ENCODE results near the gene STK31.
A peak's percentile ranks its signal among the peaks of the same experiment; 100 is the strongest.
"Not testable (repeated sequence)": the region's sequence is repeated elsewhere in the genome, so short reads cannot be mapped to it uniquely, and the experiment has no call there.

Gene STK31, protein sequence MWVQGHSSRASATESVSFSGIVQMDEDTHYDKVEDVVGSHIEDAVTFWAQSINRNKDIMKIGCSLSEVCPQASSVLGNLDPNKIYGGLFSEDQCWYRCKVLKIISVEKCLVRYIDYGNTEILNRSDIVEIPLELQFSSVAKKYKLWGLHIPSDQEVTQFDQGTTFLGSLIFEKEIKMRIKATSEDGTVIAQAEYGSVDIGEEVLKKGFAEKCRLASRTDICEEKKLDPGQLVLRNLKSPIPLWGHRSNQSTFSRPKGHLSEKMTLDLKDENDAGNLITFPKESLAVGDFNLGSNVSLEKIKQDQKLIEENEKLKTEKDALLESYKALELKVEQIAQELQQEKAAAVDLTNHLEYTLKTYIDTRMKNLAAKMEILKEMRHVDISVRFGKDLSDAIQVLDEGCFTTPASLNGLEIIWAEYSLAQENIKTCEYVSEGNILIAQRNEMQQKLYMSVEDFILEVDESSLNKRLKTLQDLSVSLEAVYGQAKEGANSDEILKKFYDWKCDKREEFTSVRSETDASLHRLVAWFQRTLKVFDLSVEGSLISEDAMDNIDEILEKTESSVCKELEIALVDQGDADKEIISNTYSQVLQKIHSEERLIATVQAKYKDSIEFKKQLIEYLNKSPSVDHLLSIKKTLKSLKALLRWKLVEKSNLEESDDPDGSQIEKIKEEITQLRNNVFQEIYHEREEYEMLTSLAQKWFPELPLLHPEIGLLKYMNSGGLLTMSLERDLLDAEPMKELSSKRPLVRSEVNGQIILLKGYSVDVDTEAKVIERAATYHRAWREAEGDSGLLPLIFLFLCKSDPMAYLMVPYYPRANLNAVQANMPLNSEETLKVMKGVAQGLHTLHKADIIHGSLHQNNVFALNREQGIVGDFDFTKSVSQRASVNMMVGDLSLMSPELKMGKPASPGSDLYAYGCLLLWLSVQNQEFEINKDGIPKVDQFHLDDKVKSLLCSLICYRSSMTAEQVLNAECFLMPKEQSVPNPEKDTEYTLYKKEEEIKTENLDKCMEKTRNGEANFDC

GRCh38 chr7:23710000-23710399, at the start of gene STK31:
Gene STK31, plus strand, starts transcription at chr7:23710219. Its CDS starts 67 bp downstream, at chr7:23710286.
- DNase-seq, result no peak

DNA sequence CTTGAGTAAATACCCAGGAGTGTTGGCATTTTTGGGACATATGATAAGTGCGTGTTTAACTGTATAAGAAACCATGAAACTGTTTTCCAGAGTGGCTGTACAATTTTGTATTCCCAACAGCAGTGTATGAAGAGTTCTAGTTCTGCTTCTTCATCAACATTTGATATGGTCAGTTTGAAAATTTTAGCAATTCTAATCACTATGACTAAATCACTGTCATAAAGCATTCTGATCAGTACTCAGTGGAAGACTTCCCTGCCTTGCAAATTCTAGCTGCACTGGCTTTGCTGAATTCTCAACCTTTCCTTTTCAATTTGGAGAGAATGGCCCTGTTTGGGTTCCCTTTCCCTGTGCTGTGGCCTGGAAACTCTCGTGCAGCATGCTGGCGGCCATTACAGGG, 48.6 kb upstream of the STK31 start:
- DNase-seq, result no peak

DNA sequence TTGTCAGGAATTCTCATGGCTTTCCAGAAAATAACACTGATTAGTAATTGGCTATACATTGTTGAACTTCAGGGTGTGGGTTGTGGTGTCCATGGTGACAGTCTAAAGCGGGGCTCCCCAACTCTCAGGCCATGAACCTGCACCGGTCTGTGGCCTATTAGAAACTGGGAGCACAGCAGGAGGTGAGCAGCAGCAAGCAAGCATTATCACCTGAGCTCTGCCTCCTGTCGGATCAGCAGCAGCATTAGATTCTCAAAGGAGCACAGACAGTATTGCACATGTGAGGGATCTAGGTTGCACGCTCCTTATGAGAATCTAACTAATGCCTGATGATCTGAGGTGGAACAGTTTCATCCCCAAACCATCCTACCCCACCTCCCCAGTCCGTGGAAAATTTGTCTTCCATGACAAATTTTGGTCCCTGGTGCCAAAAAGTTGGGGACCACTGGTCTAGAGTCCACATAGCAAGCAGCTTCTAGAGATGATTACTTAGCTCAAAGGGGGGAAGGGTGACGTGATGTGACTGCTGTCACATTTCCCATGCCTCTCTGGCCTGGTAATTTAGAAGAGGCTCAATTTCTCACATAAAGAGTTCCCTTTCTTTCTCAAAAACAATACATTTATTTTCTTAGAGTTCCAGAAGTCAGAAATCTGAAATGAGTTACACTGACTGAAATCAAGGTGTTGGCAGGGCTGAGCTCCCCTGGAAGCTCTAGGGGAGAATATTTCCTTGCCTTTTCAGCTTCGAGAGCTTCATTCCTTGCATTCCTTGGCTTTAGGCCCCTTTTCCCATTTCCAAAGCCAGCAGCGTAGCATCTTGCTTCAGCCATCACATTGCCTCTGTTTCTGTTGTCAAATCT, 47.7 kb upstream of the STK31 start:
- no peak for DNase-seq

GRCh38 chr7:23662984-23663313, 47.1 kb upstream of the STK31 start:
- DNase-seq, result no peak

DNA sequence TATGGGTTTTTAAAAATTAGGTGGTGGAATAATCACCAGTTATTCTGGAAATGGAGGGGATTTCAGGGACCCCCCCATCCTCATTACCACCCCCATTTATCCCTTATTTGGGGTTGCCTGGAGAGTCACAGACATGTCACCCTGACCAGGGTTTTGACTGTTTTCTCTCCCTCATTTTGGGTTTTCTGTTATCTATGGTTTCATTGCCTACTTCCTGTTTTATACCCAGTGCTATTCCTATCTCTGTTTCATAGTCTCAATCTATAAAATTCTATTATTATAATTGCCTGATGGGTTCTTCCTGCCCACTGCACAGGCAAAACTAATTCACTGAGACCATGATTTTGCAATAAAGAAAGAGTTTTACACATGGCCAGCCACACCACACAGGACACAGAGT, 45.9 kb upstream of the STK31 start:
- no peak for DNase-seq

GRCh38 chr7:23672033-23672432, 38.0 kb upstream of the STK31 start:
- no peak for DNase-seq

DNA sequence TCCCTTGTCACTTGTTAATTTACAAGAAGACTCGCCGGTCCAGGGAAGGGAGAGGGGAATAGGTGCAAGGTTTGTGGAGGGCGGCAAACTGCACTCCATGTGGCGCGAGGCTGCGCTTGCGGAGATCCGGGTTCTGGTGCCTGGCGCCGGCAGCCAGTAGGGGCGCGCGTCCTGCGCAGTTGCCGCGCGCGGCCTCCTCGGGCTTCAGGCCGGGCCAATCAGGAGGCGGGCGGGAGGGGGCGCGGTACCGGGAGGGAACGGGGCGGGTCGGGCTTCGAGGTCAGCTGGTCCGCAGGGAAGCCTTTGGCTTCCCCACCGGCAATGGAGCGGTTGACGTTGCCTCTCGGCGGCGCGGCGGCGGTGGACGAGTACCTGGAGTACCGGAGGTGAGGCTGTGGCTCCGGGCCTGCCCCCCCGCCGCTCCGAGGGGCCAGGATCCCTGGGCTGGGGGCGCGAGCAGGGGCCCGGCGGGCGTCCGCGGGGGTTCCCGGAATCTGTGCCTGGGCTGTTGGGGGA, 30.1 kb upstream of the STK31 start, which contains the start of gene FAM221A:
Gene FAM221A (plus strand): TSS at position 302 of the 516 bp plus-strand sequence. CDS start 20 bp downstream, at position 322.
- peak; percentile 12 for DNase-seq

DNA sequence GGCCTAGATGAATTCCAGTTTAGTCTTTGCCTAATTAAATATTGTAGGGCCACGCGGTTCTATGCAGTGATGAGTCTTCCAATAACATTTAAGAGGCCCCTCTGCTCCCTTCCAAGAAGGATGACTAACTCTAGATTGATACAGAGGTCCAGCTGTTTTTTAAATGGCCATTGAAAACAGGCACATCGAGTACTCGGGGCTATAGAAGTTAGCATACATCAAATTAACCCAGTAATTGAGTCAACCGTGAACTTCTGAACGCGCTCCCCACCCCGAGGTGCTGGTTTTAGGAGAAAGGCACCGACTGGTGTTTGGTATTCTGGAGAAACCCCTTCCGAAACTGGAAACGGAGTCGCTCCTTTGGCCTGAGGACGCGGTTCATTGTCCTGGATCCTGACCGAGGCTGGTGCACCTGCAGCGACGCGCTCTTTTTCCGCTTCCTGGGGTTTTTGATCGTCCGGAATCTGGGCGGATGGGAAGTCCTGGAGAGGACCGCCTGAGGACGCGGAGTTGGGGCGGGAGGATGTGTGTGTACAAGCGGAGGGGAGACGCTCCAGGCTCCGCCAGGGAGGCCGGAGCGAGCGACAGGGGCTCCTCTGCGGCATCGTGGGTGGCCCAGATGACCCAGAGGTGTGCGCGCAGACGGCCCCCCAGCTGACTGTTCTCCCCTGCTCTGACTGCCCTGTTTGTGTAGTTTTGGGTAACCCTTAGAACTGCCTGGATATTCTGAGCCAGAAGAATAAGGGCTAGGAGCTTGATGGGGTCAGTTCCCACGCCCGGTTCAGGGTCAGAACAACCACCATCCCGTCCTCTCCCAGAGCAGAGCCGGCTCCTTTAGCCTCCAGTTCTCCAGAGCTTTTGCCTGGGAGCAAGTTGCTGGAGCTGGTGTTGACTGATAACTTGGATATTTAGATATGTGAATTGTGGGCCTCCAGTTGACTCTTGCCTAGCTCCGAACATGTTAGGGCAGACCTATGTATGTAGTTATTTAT, 29.3 kb upstream of the STK31 start:
- DNase-seq, result no peak

DNA sequence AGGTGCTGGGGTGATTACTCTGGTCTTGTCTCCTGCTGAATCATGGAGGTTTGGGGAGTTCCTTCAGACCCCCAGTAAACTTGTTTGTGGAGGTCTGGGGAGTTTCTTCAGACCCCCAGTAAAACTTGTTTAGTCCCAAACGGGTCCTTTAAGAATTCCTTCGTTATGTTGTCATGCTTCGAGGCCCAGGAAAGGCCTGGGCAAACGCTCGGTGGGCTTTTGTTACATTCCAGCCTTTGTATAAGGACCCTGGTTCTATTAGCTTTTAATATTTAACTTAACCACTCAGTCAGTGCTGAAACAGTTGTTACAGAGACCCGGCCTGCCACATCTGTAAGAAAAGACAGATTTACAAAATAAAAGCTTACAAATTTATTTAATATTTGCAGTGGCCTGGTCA, 26.0 kb upstream of the STK31 start:
- DNase-seq, result not testable (repeated sequence)

DNA sequence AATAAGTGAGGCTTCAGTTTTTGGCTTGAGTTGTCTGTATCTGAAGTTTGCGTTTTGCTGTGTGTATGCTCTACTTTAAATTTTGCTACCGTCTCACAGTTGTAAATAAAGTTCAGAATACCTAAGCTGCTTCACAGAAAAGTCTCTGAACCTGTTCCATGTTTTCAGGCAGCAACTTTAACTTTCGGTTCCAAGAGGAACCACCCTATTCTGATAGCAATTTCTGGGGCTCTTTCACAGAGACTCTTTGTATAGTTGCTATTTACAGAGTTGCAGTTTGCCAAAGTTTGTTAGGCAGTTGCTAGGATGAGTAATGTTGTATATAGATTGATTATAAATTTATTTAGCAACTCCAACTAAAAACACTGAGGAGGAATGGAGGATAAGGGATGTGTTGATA, 24.3 kb upstream of the STK31 start:
- no peak for DNase-seq

DNA sequence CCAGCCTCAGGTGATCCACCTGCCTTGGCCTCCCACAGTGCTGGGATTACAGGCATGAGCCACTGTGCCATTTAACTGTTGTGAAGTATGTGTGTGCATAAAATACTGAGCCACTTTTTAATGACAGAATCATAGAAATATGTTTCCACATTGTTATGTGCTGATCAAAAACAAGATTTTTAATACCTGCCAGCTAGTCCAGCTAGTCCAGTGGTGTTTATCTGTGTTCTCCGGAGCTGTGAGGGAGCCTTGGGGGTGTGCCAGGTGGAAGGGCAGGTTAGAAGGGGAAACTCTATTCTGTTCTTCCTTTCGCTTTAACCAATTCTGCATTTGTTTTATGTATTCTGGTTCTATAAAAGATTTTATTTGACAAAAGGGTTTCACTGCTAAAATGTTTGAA, 23.0 kb upstream of the STK31 start:
- DNase-seq, result no peak

DNA sequence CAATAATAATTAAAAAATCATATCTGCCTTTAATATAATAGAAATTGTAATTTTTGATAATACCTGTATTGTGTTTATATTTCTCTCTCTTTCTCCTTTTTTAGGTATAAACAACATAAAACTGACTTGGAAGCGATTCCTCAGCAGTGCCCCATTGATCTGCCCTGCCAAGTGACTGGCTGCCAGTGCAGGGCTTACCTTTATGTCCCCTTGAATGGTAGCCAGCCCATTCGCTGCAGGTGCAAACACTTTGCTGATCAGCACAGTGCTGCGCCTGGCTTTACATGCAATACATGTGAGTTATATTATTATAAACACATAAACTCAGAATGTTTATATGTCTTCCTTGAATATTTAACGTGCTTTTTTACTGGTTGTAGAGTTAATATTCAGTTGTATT, 20.9 kb upstream of the STK31 start:
- no peak for DNase-seq

DNA sequence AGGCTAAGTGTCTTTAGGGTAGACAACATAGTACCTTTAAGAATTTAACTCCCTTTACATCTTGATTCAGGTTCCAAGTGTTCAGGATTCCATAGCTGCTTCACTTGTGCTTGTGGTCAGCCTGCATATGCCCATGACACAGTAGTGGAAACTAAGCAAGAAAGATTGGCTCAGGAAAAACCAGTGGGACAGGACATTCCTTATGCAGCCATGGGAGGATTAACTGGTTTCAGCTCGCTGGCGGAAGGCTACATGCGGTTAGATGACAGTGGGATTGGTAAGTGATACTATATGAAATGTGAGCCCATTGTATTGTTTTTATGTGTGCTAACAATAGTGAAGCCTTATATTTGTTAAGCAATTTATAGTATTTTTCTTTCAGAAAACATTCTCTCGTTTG, 18.7 kb upstream of the STK31 start:
- no peak for DNase-seq

GRCh38 chr7:23693224-23693623, 16.8 kb upstream of the STK31 start:
- DNase-seq, result no peak

GRCh38 chr7:23696916-23697441, 13.0 kb upstream of the STK31 start:
- DNase-seq, result no peak

GRCh38 chr7:23698822-23699221, 11.2 kb upstream of the STK31 start:
- no peak for DNase-seq

- no peak for DNase-seq
Measured at GRCh38 chr7:23700046-23700445, 10.0 kb upstream of the STK31 start.

GRCh38 chr7:23709081-23709750, 803 bp upstream of the STK31 start:
- no peak for DNase-seq

DNA sequence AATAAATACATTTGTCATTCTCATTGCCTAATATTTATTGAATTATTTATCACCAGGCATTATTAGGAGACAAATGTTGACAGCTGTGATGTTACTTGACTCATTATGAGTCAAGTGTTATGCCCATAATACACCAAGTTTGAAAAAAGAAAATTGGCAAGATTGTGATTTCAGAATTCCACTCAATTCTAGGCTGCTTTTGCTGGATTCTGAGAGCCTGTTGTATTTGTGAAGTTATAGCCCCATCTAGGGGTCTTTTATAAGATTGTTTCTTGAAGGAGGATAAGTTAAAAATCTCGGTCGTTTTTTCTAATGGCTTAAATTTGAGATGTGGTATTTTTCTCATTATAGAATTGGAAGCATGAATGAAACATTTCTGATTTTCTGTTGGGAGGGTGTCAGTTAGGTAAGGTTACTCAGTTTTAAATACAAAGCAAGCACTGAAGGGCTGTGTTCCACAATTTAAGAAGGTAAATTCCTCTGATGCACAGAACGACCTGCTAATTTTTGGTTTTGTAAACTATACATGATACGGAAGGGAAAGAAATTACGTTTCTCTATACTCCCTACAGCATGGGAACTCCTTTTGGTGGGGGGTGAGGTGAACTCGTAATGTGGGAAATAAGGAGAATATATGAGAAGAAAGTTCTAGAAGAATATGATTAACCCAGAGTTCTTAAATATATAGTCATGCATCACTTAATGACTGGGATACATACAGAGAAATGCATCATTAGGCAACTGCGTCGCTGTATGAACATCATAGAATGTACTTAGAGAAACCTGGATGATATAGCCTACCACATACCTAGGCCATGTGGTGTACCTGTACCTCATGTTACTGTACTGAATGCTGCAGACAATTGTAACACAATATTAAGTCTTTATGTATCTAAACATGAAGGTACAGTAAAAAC, 2.6 kb downstream of the STK31 start:
- peak; percentile 11 for DNase-seq
